Right ventricle myocardium superior (tissue), 1 donor: ENCODE results near the gene DNAJB8. TPM values are rescaled to one million over a fixed set of nuclear protein-coding genes. Genes with fewer than 3 reads are reported as not detected.
A peak's percentile ranks its signal among the peaks of the same experiment; 100 is the strongest.

ENCODE experiments used
- ATAC-seq: fragments of 200-7000 bp; cut with Tn5 transposase; one replicate; pipeline ENCODE4 v1.9.1; 2020; ENCODE audit warnings: mild to moderate bottlenecking; ENCODE audit not compliant: poor library complexity
- DNase-seq: peaks from one replicate; pipeline ENCODE4 v3.0.0-alpha.2; 2020
- intact Hi-C: fragments of 100-400 bp; cut with DNase I; formaldehyde crosslinking; loops from one replicate; pipeline ENCODE4 v1.11.2; 2022
- long read RNA-seq: library from polyadenylated mRNA; unstranded; transcript quantifications from one replicate; pipeline ENCODE4 v2.0.0, GENCODE V29; 2021
- total RNA-seq: library from RNA; stranded (reverse); fragmentation: NEBNext Ultra II Directional; extraction: Animal tissue kit (Norgen Biotek cat#: 25700); gene quantifications from one replicate; pipeline ENCODE4 v1.2.1, GENCODE V29; 2021
- donor health status: DM: no; HTN: yes; CAD: no; lungs with severe emphysema.

DNAJB8 gene
- not detected for total RNA-seq
- long read RNA-seq, result 0 reads

DNA sequence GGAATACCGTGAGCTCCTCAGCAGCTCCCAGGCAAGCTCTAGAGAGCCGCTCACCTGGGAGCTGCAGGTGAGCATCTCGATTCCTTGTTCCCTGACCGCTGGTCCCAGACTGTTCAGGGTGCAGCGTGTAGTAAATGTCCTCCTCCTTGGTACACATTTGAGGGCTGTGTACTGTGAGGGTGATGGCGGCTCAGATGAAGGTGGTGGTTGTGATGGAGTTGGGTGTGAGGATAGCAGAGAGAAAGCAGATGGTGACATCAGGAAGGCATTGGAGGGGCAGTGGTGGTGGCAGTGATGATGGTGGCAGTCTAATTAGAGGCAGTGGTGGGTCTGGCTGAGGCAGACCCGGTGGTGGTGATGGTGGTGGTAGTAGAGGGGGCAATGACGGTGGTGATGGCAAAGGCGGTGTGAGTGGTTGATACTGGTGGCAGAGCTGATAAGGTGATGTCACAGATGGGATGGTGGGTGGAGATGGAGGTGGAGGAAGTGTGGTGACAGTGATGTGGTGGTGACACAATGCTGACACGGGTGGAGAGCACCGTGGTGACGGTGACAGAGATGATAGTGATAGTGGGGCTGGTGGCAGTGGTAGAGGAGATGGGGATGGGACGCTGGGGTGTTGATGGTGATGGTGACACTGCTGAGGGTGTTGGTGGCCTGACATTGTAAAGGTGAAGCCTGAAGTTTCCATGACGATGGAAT lies at the start of gene DNAJB8:
Gene DNAJB8, minus strand, starts transcription at position 51 of the 702 bp plus-strand sequence. CDS start 3,645 bp downstream, outside the sequence.
- intact Hi-C loops, result no loop called here
- ATAC-seq (no peak), DNase-seq (no peak)

GRCh38 chr3:128515967-128516366 lies 49.3 kb upstream of the DNAJB8 start:
- DNase-seq, result no peak
- ATAC-seq, result no peak
- intact Hi-C loops, result no loop called here

- DNase-seq (no peak), ATAC-seq (no peak)
- intact Hi-C loops, result no loop called here
Measured at GRCh38 chr3:128508852-128509251, 42.2 kb upstream of the DNAJB8 start.

GRCh38 chr3:128506754-128507153 lies 40.1 kb upstream of the DNAJB8 start:
- ATAC-seq (no peak), DNase-seq (no peak)
- intact Hi-C loops, result no loop called here

- DNase-seq (no peak), ATAC-seq (no peak)
- intact Hi-C loops, result no loop called here
Measured at GRCh38 chr3:128505771-128506170, 39.1 kb upstream of the DNAJB8 start.

GRCh38 chr3:128504963-128505730 lies 38.5 kb upstream of the DNAJB8 start:
- intact Hi-C loops, result no loop called here
- ATAC-seq (no peak), DNase-seq (no peak)

- intact Hi-C loops, result no loop called here
- DNase-seq (no peak), ATAC-seq (no peak)
Measured at GRCh38 chr3:128504533-128504915, 37.8 kb upstream of the DNAJB8 start.

GRCh38 chr3:128503751-128504532 lies 37.3 kb upstream of the DNAJB8 start:
- no peak for DNase-seq
- intact Hi-C loops, result no loop called here
- ATAC-seq, result no peak

DNA sequence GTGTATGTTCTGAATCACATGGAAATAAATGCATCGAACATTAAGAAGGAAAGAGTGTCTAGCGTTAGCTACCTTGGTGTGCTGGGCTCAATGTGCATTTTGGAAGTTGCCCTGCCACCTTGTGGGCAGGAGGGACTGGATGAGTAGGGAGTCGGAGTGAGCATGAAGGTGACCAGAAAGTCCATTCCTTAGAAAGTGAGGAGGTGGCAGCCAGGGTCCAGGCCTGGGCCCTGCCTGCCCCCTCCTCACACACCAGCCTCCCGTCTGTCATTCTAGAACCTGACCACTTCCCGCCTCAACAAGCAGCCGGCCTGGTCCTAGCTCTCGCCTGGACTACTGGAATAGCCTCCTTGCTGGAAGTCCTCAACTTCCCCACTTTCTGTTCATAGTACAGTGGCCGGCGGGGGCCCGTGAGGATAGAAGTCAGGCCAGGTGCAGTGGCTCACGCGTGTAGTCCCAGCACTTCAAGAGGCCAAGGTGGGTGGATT lies 36.5 kb upstream of the DNAJB8 start:
- peak; percentile 45 for ATAC-seq
- no peak for DNase-seq
- intact Hi-C loops, result no loop called here

DNA sequence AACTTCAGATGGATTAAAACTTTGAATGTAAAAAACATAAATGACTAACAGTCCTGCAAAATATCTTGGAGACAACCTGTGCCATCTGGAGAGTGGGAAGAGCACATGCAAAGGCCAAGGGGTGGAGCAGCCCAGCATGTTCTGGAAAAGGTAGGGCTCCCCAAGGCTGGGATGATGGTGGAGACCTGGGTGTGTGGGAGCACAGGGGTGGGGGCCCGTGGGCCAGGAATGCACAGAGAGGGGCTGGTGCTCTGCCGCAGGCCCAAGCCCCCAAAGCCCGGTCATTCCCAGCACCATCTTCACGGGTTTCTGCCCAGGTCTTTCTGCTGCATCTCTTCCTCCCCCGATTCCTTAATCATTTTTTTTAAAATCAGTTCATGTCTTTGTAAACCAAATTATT lies 36.0 kb upstream of the DNAJB8 start:
- DNase-seq, result no peak
- ATAC-seq, result no peak
- intact Hi-C loops, result no loop called here

GRCh38 chr3:128501431-128501830 lies 34.7 kb upstream of the DNAJB8 start:
- DNase-seq, result no peak
- no peak for ATAC-seq
- intact Hi-C loops, result no loop called here

DNA sequence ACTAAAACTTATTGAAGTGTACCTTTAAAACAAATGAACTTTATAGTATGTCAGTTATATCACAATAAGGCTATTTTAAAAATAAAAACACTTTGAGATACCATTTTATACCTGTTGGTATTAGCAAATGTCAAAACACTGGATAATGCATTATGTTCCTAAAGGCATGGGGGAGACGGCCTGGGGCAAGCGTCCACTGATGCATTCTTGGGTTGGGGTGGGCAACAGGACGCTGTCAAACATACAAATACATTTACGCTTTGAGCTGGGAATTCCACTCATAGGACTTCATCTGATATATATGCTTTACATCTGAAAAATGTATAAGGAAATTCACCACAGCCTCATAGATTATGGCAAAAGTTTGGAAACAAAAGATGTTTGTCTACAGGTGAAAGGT lies 33.9 kb upstream of the DNAJB8 start:
- ATAC-seq (no peak), DNase-seq (no peak)
- intact Hi-C loops, result no loop called here

- ATAC-seq, result no peak
- no peak for DNase-seq
- intact Hi-C loops, result loop anchor here (5.0 to 10.0 kb wide), 4 partner anchors 72 to 425 kb away; no protein-coding TSS in a partner anchor
Measured at GRCh38 chr3:128499724-128500275, 33.1 kb upstream of the DNAJB8 start.

GRCh38 chr3:128498901-128499530 lies 32.3 kb upstream of the DNAJB8 start:
- DNase-seq (no peak), ATAC-seq (no peak)
- intact Hi-C loops, result loop anchor here (5.0 to 10.0 kb wide), 4 partner anchors 72 to 424 kb away; no protein-coding TSS in a partner anchor

DNA sequence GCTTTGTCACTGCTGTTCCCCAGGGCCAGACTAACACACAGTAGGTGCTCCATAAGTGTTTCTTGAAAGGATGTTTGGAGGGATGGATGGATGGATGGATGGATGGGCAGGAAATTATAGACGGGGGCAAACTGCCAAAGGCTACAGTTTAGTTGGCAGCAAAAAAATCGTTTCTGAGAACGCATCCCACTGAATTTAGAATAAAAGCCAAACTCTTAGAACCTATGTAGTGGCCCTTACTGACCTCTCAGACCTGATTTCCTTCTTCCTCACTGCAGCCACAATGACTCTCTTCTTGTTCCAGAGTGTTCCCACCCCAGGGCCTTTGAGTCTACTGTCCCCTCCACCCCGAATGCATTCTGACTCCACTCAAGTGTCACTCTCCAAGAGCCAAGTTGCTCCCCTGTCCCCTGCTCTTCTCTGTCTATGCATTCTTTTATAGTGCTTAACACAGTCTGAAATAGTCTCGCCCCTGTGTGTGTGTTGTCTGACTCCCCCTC lies 31.5 kb upstream of the DNAJB8 start:
- intact Hi-C loops, result loop anchor here (5.0 to 10.0 kb wide), 4 partner anchors 71 to 423 kb away; no protein-coding TSS in a partner anchor
- no peak for ATAC-seq
- DNase-seq, result no peak

DNA sequence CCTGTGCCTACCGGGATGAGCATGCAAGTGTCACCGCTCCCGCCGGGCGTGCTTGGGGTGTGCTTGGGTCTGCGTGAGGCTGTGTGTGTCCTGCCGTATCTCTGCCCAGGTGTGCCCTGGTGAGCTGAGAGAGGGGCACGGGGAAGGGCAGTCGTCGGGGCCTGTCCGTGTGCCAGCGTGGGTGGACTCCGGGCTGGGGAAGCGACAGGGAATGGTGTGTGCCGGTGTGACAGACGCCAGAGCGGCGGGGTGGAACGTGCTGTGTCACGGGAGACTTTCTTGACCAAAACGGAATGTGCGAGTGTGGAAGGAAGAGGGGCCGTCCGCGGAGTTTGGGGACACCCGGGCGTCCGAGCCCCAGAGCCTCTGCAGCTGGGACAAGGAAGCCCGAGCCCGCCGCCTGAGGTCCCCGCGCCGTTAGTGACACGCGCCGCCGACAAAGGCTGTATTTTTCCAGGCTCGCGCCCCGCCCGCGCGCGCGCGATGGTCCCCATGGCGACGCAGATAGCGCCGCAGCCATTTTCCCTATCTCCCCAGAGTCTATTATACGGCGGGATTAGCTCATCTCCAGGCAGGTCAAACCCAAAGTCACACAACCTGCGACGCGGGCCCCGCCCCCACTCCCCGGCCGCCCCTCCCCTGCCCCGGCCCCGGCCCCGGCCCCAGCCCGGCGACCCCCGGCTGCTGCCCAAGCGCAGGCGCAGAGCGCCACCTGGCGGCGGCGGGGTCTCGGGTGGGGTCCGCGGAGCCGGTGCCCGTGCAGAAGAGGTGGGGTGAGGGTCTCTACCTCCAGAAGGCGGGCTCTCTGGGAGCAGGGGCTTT lies 30.8 kb upstream of the DNAJB8 start:
- intact Hi-C loops, result loop anchor here (5.0 to 10.0 kb wide), 4 partner anchors 70 to 423 kb away; no protein-coding TSS in a partner anchor
- DNase-seq, result peak; percentile 79
- peak; percentile 84 for ATAC-seq

- ATAC-seq (peak; percentile 41), DNase-seq (peak; percentile 62)
- intact Hi-C loops, result loop anchor here (5.0 to 10.0 kb wide), 4 partner anchors 69 to 422 kb away; no protein-coding TSS in a partner anchor
Measured at GRCh38 chr3:128496602-128497304, 30.1 kb upstream of the DNAJB8 start.
